Calu3 (cell line): ENCODE measurements around the gene RHOBTB3. TPM values are rescaled to one million over a fixed set of nuclear protein-coding genes. Genes with fewer than 3 reads are reported as not detected.

ENCODE experiments used
- BruUV-seq: library from RNA; stranded (reverse); fragments of 400-500 nt; replicated peaks from 2 replicates; lab custom pipeline; 2021; lab: Mats Ljungman, UMichigan
- CTCF ChIA-PET: fragments of 300-600 bp; sonication (Branson Sonifier 250); formaldehyde crosslinking; loops from one replicate; lab custom pipeline; 2022; ENCODE audit warnings: antibody characterized with exemption; lab: Charles Lee
- DNase-seq: peaks from one replicate; pipeline ENCODE4 v3.0.0; 2022
- H3K27ac Mint-ChIP-seq: one replicate; pipeline ENCODE4 v1.8.0; 2022; ENCODE audit warnings: mixed read lengths; ENCODE audit not compliant: unreplicated experiment
- H3K27me3 Mint-ChIP-seq: one replicate; pipeline ENCODE4 v1.8.0; 2022; ENCODE audit warnings: mixed read lengths; ENCODE audit not compliant: unreplicated experiment
- H3K36me3 Mint-ChIP-seq: one replicate; pipeline ENCODE4 v1.8.0; 2022; ENCODE audit warnings: mild to moderate bottlenecking, moderate library complexity, mixed read lengths; ENCODE audit not compliant: insufficient read depth, unreplicated experiment
- H3K4me1 Mint-ChIP-seq: one replicate; pipeline ENCODE4 v1.8.0; 2022; ENCODE audit warnings: mild to moderate bottlenecking, low read depth, mixed read lengths; ENCODE audit not compliant: unreplicated experiment
- H3K4me3 Mint-ChIP-seq: one replicate; pipeline ENCODE4 v1.8.0; 2022; ENCODE audit warnings: mild to moderate bottlenecking, low read depth, moderate library complexity, mixed read lengths; ENCODE audit not compliant: unreplicated experiment
- H3K9me3 Mint-ChIP-seq: one replicate; pipeline ENCODE4 v1.8.0; 2022; ENCODE audit warnings: low read depth, mixed read lengths; ENCODE audit not compliant: unreplicated experiment
- intact Hi-C: fragments of 100-400 bp; cut with micrococcal nuclease; formaldehyde crosslinking; loops from one replicate; pipeline ENCODE4 v1.10.0; 2022; ENCODE audit not compliant: unreplicated experiment
- total RNA-seq: library from RNA; stranded (reverse); gene quantifications from 2 replicates; pipeline ENCODE4 v1.2.3, GENCODE V29; 2022
- TF ChIP-seq, protein P1 (sequence below): fragments of 200-600 bp; IDR thresholded peaks from one replicate; pipeline ENCODE4 v1.8.0; 2022; ENCODE audit warnings: antibody characterized with exemption; ENCODE audit not compliant: unreplicated experiment

Gene RHOBTB3
- total RNA-seq, 1 experiment from 2014 or later: 41.1 TPM

DNA sequence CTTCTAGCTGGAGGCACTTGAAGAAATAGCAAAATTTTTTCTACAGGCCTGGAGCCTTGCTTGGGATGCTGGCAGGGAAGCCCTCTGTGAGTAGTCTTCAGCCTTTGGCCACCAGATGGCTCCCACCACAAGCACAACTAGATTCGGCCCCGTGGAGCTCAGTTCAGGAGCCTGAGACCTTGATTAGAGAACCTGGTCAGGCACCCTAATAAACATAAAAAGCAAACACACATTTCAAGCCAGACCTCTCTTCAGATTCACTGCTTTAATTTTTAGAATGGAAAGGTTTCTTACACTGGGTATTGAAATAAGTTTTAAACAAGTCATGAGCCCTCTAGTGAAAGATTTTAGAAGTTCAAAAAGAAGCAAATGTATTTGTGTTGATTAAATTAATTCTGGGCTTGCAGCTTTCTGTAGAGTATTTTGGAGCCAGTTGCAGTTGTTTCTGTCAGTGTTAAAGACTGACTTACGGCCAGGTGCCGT lies 50.0 kb downstream of the RHOBTB3 start:
- CTCF ChIA-PET: interaction anchor here (0.6 to 1.8 kb wide), 22 partner anchors 21 to 226 kb away, joined by 3 to 28 read pairs (median 4); partner anchors contain the start of genes ARSK, GLRX and RFESD
- BruUV-seq: no TSS peak
- peaks cover 22% of the 10 kb centered on the region for H3K36me3 Mint-ChIP-seq
- intact Hi-C loops: loop anchor here (1.0 to 2.0 kb wide), 4 partner anchors 62 to 137 kb away; no protein-coding TSS in a partner anchor
- H3K27me3 Mint-ChIP-seq: no peaks in the 10 kb centered on the region
- H3K4me1 Mint-ChIP-seq: no peaks in the 10 kb centered on the region
- peak; percentile 82 for DNase-seq
- H3K27ac Mint-ChIP-seq: no peak overlapping the region
- no peak overlapping the region for H3K4me3 Mint-ChIP-seq
- TF ChIP-seq, protein P1, sequence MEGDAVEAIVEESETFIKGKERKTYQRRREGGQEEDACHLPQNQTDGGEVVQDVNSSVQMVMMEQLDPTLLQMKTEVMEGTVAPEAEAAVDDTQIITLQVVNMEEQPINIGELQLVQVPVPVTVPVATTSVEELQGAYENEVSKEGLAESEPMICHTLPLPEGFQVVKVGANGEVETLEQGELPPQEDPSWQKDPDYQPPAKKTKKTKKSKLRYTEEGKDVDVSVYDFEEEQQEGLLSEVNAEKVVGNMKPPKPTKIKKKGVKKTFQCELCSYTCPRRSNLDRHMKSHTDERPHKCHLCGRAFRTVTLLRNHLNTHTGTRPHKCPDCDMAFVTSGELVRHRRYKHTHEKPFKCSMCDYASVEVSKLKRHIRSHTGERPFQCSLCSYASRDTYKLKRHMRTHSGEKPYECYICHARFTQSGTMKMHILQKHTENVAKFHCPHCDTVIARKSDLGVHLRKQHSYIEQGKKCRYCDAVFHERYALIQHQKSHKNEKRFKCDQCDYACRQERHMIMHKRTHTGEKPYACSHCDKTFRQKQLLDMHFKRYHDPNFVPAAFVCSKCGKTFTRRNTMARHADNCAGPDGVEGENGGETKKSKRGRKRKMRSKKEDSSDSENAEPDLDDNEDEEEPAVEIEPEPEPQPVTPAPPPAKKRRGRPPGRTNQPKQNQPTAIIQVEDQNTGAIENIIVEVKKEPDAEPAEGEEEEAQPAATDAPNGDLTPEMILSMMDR: peak; percentile 94
- H3K9me3 Mint-ChIP-seq: no peaks in the 10 kb centered on the region

DNA sequence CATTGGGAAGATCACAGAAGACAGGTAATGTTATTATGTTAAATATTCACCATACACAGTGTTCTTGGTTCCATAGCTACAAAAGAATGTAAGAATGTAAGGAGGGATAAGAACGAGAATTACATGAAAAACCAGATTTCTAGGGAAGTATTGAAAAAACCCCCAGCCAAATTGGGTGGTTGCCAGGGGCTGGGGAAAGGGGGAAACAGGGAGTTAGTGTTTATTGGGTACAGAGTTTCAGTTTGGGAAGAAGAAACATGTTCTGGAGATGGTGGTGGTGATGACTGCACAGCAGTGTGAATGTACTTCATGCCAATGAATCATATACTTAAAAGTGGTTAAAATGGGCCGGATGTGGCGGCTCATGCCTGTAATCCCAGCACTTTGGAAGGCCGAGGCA lies 51.0 kb downstream of the RHOBTB3 start:
- TF ChIP-seq, protein P1: no peak
- CTCF ChIA-PET: interaction anchor here (1.6 to 1.8 kb wide), 6 partner anchors 26 to 66 kb away, joined by 4 to 28 read pairs (median 18); partner anchors contain the start of gene GLRX
- Mint-ChIP-seq H3K4me3 (no peak overlapping the region), H3K9me3 (no peaks in the 10 kb centered on the region), H3K4me1 (no peaks in the 10 kb centered on the region), H3K27me3 (no peaks in the 10 kb centered on the region), H3K36me3 (peaks cover 25% of the 10 kb centered on the region), H3K27ac (no peak overlapping the region)
- DNase-seq: no peak
- BruUV-seq: no TSS peak
- intact Hi-C loops: no loop called here

DNA sequence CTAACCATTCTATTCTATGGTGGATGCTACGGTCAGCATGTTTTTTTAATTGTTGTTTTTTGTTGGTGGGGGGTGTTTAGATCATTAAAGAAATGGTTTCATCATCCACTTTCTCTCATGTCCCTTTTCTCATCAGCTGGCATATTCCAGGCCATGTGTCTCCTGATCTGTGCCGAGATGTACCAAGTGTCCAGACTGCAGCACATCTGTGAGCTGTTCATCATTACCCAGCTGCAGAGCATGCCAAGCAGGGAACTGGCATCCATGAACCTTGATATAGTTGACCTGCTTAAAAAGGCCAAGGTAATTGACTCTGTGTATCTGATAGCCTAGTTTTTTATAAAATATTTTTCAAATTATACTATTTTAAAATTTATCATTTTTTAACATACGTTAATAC lies 52.5 kb downstream of the RHOBTB3 start:
- no peak overlapping the region for H3K4me3 Mint-ChIP-seq
- BruUV-seq: no TSS peak
- peaks cover 20% of the 10 kb centered on the region for H3K36me3 Mint-ChIP-seq
- H3K27me3 Mint-ChIP-seq: no peaks in the 10 kb centered on the region
- TF ChIP-seq, protein P1: no peak
- no peak overlapping the region for H3K27ac Mint-ChIP-seq
- DNase-seq: no peak
- no peaks in the 10 kb centered on the region for H3K4me1 Mint-ChIP-seq
- intact Hi-C loops: no loop called here
- H3K9me3 Mint-ChIP-seq: no peaks in the 10 kb centered on the region
- CTCF ChIA-PET: interaction anchor here (1.0 kb wide), 1 partner anchor 40 kb away, joined by 3 read pairs; no protein-coding TSS in a partner anchor

DNA sequence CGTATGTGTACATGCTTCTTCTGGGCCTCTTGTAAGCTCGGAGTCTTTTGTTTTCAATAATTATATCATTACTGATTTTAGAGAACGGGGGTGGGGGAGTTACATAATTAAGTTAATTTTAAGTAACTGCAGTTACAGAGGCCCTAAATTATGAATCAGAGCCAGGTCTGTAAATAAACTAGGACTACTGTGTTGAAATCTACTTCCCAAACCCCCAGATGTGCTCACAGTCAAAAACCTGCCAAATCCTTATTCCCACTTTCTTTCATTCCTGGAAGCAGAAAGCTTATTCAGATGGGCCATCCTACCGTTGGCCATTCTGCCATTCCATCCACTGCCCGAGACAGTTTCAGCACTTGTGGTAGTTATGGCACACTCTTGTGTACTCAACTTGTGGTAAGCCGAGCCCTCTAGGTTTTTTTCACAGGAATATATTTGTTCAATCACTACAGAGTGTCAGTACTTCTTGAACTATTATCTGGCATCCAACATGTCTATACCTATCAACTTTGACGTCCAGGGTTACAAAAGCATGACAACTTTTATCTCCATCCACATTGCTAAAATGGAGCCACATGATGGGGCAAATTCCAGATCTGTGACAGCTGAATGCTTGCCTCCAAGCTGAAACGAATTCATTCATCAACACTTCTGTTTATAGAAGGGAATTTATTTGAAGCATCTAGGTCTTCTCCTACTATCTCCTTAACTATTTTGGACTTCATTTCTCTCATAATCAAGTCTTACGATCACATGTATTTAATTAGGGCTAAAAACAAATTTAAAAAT lies 53.6 kb downstream of the RHOBTB3 start:
- CTCF ChIA-PET: no interaction called here
- H3K9me3 Mint-ChIP-seq: no peaks in the 10 kb centered on the region
- TF ChIP-seq, protein P1: no peak
- H3K36me3 Mint-ChIP-seq: peaks cover 25% of the 10 kb centered on the region
- no peaks in the 10 kb centered on the region for H3K27me3 Mint-ChIP-seq
- H3K4me1 Mint-ChIP-seq: peaks cover 7% of the 10 kb centered on the region
- H3K27ac Mint-ChIP-seq: no peak overlapping the region
- intact Hi-C loops: no loop called here
- no peak for DNase-seq
- BruUV-seq: no TSS peak
- H3K4me3 Mint-ChIP-seq: no peak overlapping the region
